Mammary epithelial cell (primary cell): ENCODE data around the gene KIF5C.

Source experiments
- CTCF ChIP-seq, 2 donors: IDR thresholded peaks in 1 of 2; conservative IDR thresholded peaks in 1 of 2; 2 replicates each; pipeline ENCODE4 v1.5.1; 2011 to 2012; ENCODE audit warnings: inconsistent platforms in 2 of 2, low read length in 2 of 2, mild to moderate bottlenecking in 2 of 2, control low read depth in 1 of 2, low read depth in 1 of 2; ENCODE audit not compliant: insufficient read depth in 1 of 2; ENCODE audit errors: extremely low read depth in 1 of 2
- EZH2 ChIP-seq: IDR thresholded peaks from 2 replicates; pipeline ENCODE4 v1.6.1; 2012; ENCODE audit warnings: low read length, inconsistent platforms, borderline replicate concordance

- TF ChIP-seq CTCF (conservative IDR thresholded peaks at IDR 0.05 in 1 of 2, IDR thresholded peaks at IDR 0.05 in 1 of 2; ENCODE audit: extremely low read depth in 1 of 2, insufficient read depth in 1 of 2, low read depth in 1 of 2, low read length in 2 of 2) (no peak), EZH2 (no peak)
These were observed 140.5 kb downstream of the KIF5C start for GRCh38 chr2:149015501-149015900.
